Common myeloid progenitor, CD34-positive (primary cell): ENCODE results near the gene DLGAP5.

Source experiments
- CTCF ChIA-PET: fragments of 350-600 bp; sonication (Branson Sonifier 250); formaldehyde crosslinking; loops from one replicate; lab custom pipeline; 2021; ENCODE audit warnings: antibody characterized with exemption; lab: Charles Lee
- POLR2A ChIA-PET: fragments of 350-600 bp; sonication (Branson Sonifier 250); formaldehyde crosslinking; loops from one replicate; lab custom pipeline; 2021; ENCODE audit warnings: antibody characterized with exemption; lab: Charles Lee
- DNase-seq, 3 donors: peaks; one replicate each; pipeline versions ENCODE4 v3.0.0 to v3.0.0-alpha.2; 2013
- H3K27ac ChIP-seq, 2 experiments: 1 replicate in 1 of 2; 2 replicates in 1 of 2; pipeline ENCODE4 v1.7.0; 2013; ENCODE audit warnings: inconsistent platforms in 2 of 2, low read length in 2 of 2, mild to moderate bottlenecking in 2 of 2, low read depth in 1 of 2, moderate library complexity in 1 of 2; ENCODE audit not compliant: severe bottlenecking in 2 of 2, insufficient read depth in 1 of 2, poor library complexity in 1 of 2
- H3K27me3 ChIP-seq, 5 experiments: replicated peaks in 2 of 5; 1 replicate in 3 of 5; 2 replicates in 2 of 5; pipeline versions ENCODE4 v1.6.1 to v1.7.0; 2013; ENCODE audit warnings: low read length in 4 of 5, mild to moderate bottlenecking in 2 of 5, moderate library complexity in 2 of 5, inconsistent platforms in 1 of 5; ENCODE audit not compliant: insufficient read depth in 5 of 5, control insufficient read depth in 4 of 5
- H3K36me3 ChIP-seq, 4 experiments: 1 replicate in 2 of 4; 2 replicates in 2 of 4; pipeline versions ENCODE4 v1.6.1 to v1.7.0; 2013; ENCODE audit warnings: low read length in 3 of 4, control low read depth in 1 of 4, mild to moderate bottlenecking in 1 of 4; ENCODE audit not compliant: control insufficient read depth in 4 of 4, insufficient read depth in 4 of 4
- H3K4me1 ChIP-seq, 4 experiments: 1 replicate in 3 of 4; 2 replicates in 1 of 4; pipeline versions ENCODE4 v1.6.1 to v1.7.1; 2013; ENCODE audit warnings: low read length in 3 of 4, mild to moderate bottlenecking in 3 of 4, control low read depth in 1 of 4, inconsistent platforms in 1 of 4, moderate library complexity in 1 of 4; ENCODE audit not compliant: control insufficient read depth in 4 of 4, insufficient read depth in 4 of 4; ENCODE audit errors: control extremely low read depth in 1 of 4
- H3K4me3 ChIP-seq, 7 experiments: 1 replicate in 4 of 7; 2 replicates in 3 of 7; pipeline versions ENCODE4 v1.5.1 to v1.7.0; 2013; ENCODE audit warnings: mild to moderate bottlenecking in 7 of 7, low read length in 6 of 7, moderate library complexity in 6 of 7, inconsistent platforms in 2 of 7, low read depth in 2 of 7, control low read depth in 1 of 7; ENCODE audit not compliant: insufficient read depth in 4 of 7, control insufficient read depth in 1 of 7; ENCODE audit errors: extremely low read depth in 1 of 7
- H3K9me3 ChIP-seq, 5 experiments: 1 replicate in 4 of 5; 2 replicates in 1 of 5; pipeline versions ENCODE4 v1.6.1 to v1.7.1; 2013; ENCODE audit warnings: low read length in 4 of 5, mild to moderate bottlenecking in 2 of 5, inconsistent platforms in 1 of 5, low read depth in 1 of 5, moderate library complexity in 1 of 5; ENCODE audit not compliant: control insufficient read depth in 4 of 5, insufficient read depth in 2 of 5; ENCODE audit errors: control extremely low read depth in 1 of 5
- WGBS: methylation state at CpG from one replicate; pipeline ENCODE4 v1.1.5; 2013; ENCODE audit not compliant: insufficient coverage; 5-methylcytosine and 5-hydroxymethylcytosine counted together

Gene DLGAP5

DNA sequence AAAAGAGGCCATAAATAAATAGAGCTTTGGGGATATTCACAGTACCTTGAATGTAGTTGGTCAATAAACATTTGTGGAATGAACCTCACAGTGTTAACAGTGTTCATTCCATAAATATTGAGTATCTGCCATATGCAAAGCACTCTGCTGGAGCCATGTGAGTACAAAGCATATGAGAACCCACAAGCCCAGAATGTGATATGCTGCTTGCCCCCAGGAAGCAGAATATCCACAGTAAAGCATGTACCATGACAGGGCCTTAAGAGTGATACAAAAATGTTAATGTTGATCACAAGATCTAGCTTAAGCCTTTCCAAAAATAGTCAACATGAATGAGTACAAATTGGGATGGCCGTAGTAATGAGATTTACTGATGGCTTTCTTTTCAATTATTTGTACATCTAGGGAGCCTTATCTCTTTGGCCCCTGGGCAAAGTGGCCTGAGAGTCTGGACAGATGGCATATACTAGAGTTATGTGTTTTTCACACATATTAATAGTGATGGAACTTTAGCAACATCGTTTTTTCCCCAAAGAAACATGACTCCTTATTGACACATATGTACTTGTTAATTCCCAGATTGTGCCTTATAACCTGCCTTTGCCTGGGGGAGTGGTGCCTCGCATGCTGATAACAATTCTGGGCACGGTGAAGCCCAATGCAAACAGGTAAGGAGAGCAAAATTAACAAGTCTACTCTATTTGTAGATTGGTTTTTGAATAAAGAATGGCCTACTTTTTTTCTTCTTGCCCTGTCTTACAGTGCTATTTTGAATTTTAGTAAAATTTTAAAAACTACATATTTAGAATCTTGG, 51.5 kb downstream of the DLGAP5 start:
- WGBS, result no CpG with 5 or more reads among the region's 4 CpGs
- peaks cover 0 to 11% (median 0%) of the 10 kb centered on the region in 4 experiments for H3K36me3 ChIP-seq

DNA sequence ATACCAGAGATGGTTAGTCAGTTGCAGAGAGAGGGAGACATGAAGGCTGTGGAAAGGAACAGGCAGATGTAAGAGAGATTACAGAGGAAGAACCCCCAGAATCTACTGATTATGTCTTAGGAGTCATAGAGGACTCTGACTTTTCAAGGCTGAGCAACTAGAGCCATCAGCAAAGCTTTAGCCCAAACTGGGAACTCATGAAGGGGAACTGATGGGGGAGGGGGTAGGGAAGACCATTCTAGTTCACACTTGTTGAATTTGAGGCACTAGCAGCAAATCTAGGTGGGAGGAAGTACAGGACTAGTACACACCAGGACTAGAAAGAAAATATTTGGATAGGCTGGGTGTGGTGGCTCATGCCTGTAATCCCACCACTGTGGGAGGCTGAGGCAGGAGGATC, 52.2 kb downstream of the DLGAP5 start:
- no peak overlapping the region for H3K4me3 ChIP-seq
- H3K9me3 ChIP-seq, result no peaks in the 10 kb centered on the region
- H3K4me1 ChIP-seq, result no peaks in the 10 kb centered on the region
- H3K36me3 ChIP-seq, result peaks cover 0 to 11% (median 0%) of the 10 kb centered on the region in 4 experiments
- POLR2A ChIA-PET, result no interaction called here
- no peak overlapping the region for H3K27ac ChIP-seq
- CTCF ChIA-PET, result interaction anchor here (1.1 to 1.7 kb wide), 4 partner anchors 10 to 50 kb away, joined by 3 to 4 read pairs (median 4); no protein-coding TSS in a partner anchor
- DNase-seq, result no peak
- H3K27me3 ChIP-seq, result no peaks in the 10 kb centered on the region

More for the DNA sequence above, 51.5 kb downstream of the DLGAP5 start:
- POLR2A ChIA-PET, result no interaction called here
- no peak for DNase-seq
- Histone ChIP-seq H3K27ac (no peak overlapping the region), H3K4me1 (no peaks in the 10 kb centered on the region), H3K9me3 (no peaks in the 10 kb centered on the region), H3K4me3 (no peak overlapping the region), H3K27me3 (no peaks in the 10 kb centered on the region)
- CTCF ChIA-PET, result interaction anchor here (1.7 kb wide), 1 partner anchor 51 kb away, joined by 4 read pairs; no protein-coding TSS in a partner anchor

DNA sequence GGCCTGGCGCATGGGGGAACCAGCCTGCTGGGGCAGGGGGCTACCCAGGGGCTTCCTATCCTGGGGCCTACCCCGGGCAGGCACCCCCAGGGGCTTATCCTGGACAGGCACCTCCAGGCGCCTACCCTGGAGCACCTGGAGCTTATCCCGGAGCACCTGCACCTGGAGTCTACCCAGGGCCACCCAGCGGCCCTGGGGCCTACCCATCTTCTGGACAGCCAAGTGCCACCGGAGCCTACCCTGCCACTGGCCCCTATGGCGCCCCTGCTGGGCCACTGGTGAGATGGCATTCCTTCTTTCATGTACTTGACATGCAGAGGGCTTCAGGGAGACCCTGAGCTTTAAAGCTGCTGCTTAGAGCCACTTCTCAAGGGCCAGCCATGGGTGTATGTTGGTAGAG, 53.3 kb downstream of the DLGAP5 start:
- ChIA-PET CTCF (interaction anchor here (0.9 to 1.7 kb wide), 8 partner anchors 9 to 48 kb away, joined by 3 to 8 read pairs (median 4); no protein-coding TSS in a partner anchor), POLR2A (no interaction called here)
- H3K4me3 ChIP-seq, result no peak overlapping the region
- no peaks in the 10 kb centered on the region for H3K27me3 ChIP-seq
- peaks cover 0 to 11% (median 0%) of the 10 kb centered on the region in 4 experiments for H3K36me3 ChIP-seq
- DNase-seq, result no peak
- WGBS, result 100% methylated on average over 7 of the region's 7 CpGs
- no peak overlapping the region for H3K27ac ChIP-seq
- no peaks in the 10 kb centered on the region for H3K9me3 ChIP-seq
- no peaks in the 10 kb centered on the region for H3K4me1 ChIP-seq

DNA sequence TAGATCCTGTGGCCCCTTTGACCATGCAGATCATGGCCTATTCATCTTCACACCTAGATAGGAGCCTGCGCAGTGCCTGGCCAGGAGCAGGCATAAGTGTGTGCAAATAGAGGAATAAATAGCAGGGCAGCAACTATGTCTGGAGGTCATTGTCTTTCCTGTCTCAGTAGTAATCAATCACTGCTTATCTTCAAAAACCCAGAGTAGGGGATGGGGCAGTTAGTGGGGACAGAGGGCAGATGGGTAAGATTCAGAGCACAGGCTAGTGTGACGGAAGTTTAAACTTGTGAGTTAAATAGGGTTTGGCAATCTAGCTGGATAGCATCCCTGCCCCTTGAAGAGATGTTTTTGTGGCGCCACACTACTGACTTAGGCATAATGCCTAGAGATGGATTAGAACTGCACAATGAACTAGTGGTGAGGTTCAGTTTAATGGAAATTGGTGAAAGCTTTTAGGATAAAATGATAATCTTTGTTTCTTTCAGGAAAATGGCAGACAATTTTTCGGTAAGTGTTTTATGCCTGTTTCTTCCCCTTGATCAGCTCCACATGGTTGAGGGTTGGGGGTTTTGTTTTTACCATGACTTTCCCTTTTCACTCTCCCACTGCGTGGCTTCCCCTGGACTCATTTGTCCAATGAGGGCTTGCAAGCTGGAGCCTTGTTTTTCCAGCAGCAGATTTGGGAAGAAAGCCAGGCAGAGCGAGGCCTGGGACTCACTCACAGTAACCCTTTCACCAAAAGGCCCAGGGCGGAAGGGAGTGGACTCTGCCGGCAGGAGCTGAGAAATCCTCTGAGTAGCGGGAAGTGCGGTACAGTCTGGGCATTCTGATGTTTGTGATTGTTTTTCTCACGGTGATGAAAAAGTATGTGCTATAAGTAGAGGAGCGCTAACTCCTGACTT, 54.2 kb downstream of the DLGAP5 start:
- H3K27me3 ChIP-seq, result no peaks in the 10 kb centered on the region
- ChIA-PET POLR2A (no interaction called here), CTCF (interaction anchor here (0.9 to 1.7 kb wide), 6 partner anchors 10 to 47 kb away, joined by 3 to 8 read pairs (median 4); no protein-coding TSS in a partner anchor)
- 87% methylated on average over 6 of the region's 12 CpGs for WGBS
- H3K4me1 ChIP-seq, result no peaks in the 10 kb centered on the region
- H3K36me3 ChIP-seq, result peaks cover 0 to 7% (median 0%) of the 10 kb centered on the region in 4 experiments
- H3K4me3 ChIP-seq, result no peak overlapping the region
- H3K9me3 ChIP-seq, result no peaks in the 10 kb centered on the region
- DNase-seq, result no peak
- no peak overlapping the region for H3K27ac ChIP-seq

DNA sequence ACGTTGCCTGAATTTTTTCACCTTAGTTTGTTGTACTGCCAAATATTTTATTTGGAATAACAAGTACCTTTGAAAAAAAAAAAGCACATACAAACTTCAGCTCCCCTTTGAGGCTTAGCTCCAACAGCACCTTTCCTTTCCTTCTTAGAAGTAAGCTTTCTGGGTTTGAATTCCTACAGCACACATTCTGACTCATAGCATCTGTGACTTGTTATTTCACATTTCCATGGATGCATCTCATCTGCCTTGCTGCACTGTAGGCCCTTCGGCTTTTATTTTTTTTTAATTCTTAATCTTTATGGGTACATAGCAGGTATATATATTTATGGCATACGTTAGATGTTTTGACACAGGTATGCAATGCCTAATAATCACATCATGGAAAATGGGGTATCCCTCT, 55.1 kb downstream of the DLGAP5 start:
- Histone ChIP-seq H3K9me3 (no peaks in the 10 kb centered on the region), H3K27ac (no peak overlapping the region), H3K27me3 (peaks cover 0 to 7% (median 2%) of the 10 kb centered on the region in 5 experiments), H3K4me1 (no peaks in the 10 kb centered on the region), H3K4me3 (no peak overlapping the region), H3K36me3 (peaks cover 0 to 4% (median 0%) of the 10 kb centered on the region in 4 experiments)
- no CpG with 5 or more reads among the region's 3 CpGs for WGBS
- ChIA-PET POLR2A (no interaction called here), CTCF (interaction anchor here (0.8 to 1.3 kb wide), 3 partner anchors 10 to 35 kb away, joined by 3 read pairs; no protein-coding TSS in a partner anchor)
- no peak for DNase-seq

DNA sequence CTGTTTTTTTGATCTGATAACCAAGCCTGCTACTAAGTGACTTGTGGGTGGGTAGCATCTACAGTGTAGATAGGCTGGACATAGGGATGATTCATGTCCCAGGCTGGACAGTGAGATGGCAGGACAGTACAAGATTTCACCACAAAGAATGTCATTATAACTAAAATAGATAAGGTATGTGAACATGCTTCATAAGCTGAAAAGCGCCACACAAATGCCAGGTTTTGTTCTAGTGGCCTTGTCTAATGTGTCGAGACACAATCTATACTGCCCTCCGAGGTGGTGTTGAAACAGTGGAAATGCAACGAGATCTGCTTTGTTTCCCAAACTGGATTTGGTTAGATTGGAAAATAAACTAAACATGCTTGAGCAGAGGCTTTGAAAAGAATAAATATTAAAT, 58.0 kb downstream of the DLGAP5 start:
- H3K9me3 ChIP-seq, result no peaks in the 10 kb centered on the region
- POLR2A ChIA-PET, result no interaction called here
- no peak overlapping the region for H3K4me3 ChIP-seq
- H3K27ac ChIP-seq, result no peak overlapping the region
- 73% methylated on average over 4 of the region's 4 CpGs for WGBS
- H3K4me1 ChIP-seq, result peaks cover 0 to 12% (median 10%) of the 10 kb centered on the region in 4 experiments
- CTCF ChIA-PET, result interaction anchor here (1.4 to 3.0 kb wide), 3 partner anchors 30 to 42 kb away, joined by 4 to 24 read pairs (median 6); no protein-coding TSS in a partner anchor
- H3K27me3 ChIP-seq, result peaks cover 0 to 34% (median 12%) of the 10 kb centered on the region in 5 experiments
- DNase-seq, result peak in 2 of 3 donors; percentile 26 to 44
- no peaks in the 10 kb centered on the region for H3K36me3 ChIP-seq
